HG03139 (cell line): ENCODE results near the gene SLC15A3.

ENCODE experiments used
- ATAC-seq: cut with Tn5 transposase; IDR thresholded peaks from one replicate; pipeline ENCODE4 v1.9.1; 2021; ENCODE audit not compliant: unreplicated experiment

Gene SLC15A3

GRCh38 chr11:60946601-60947264 is 5.2 kb downstream of the SLC15A3 start:
- no peak for ATAC-seq

- ATAC-seq = no peak
These were observed 6.7 kb downstream of the SLC15A3 start for GRCh38 chr11:60945295-60945667.

- ATAC-seq = no peak
These were observed 7.3 kb downstream of the SLC15A3 start for GRCh38 chr11:60944490-60945294.

- no peak for ATAC-seq
These were observed 8.9 kb downstream of the SLC15A3 start for GRCh38 chr11:60942970-60943565.

GRCh38 chr11:60942219-60942618 is 9.8 kb downstream of the SLC15A3 start:
- no peak for ATAC-seq

GRCh38 chr11:60941371-60942119 is 10.4 kb downstream of the SLC15A3 start:
- no peak for ATAC-seq

- ATAC-seq = no peak
These were observed 12.1 kb downstream of the SLC15A3 start for GRCh38 chr11:60939855-60940254.

GRCh38 chr11:60939301-60939700 is 12.7 kb downstream of the SLC15A3 start:
- ATAC-seq = no peak

- no peak for ATAC-seq
These were observed 13.5 kb downstream of the SLC15A3 start for GRCh38 chr11:60938500-60938899.

GRCh38 chr11:60937811-60938210 is 14.2 kb downstream of the SLC15A3 start:
- no peak for ATAC-seq

GRCh38 chr11:60937144-60937527 is 14.8 kb downstream of the SLC15A3 start:
- ATAC-seq = no peak

- ATAC-seq = no peak
These were observed 15.4 kb downstream of the SLC15A3 start for GRCh38 chr11:60936467-60937143.

GRCh38 chr11:60935676-60936442 is 16.1 kb downstream of the SLC15A3 start:
- no peak for ATAC-seq

GRCh38 chr11:60934790-60935605 is 17.0 kb downstream of the SLC15A3 start:
- no peak for ATAC-seq

- ATAC-seq = no peak
These were observed 17.7 kb downstream of the SLC15A3 start for GRCh38 chr11:60934124-60934789.

GRCh38 chr11:60933416-60934123 is 18.4 kb downstream of the SLC15A3 start:
- no peak for ATAC-seq

GRCh38 chr11:60932605-60933356 is 19.2 kb downstream of the SLC15A3 start:
- no peak for ATAC-seq
